Lower leg skin (tissue), 3 donors: ENCODE measurements around the gene GSK3B.

Experiments
- POLR2A ChIP-seq, 2 donors: fragments of 450-650 bp; IDR thresholded peaks; one replicate each; pipeline ENCODE4 v1.6.1; 2016 to 2017; ENCODE audit warnings: antibody characterized with exemption in 2 of 2, mild to moderate bottlenecking in 1 of 2, moderate library complexity in 1 of 2
- TF ChIP-seq, protein P1 (sequence below), 3 donors: fragments of 450-650 bp; IDR thresholded peaks; one replicate each; pipeline ENCODE4 v1.5.1; 2016; ENCODE audit warnings: antibody characterized with exemption in 3 of 3, mild to moderate bottlenecking in 3 of 3, moderate library complexity in 2 of 3

GRCh38 chr3:120057626-120058025 is 36.6 kb downstream of the GSK3B start:
- TF ChIP-seq, protein P1, sequence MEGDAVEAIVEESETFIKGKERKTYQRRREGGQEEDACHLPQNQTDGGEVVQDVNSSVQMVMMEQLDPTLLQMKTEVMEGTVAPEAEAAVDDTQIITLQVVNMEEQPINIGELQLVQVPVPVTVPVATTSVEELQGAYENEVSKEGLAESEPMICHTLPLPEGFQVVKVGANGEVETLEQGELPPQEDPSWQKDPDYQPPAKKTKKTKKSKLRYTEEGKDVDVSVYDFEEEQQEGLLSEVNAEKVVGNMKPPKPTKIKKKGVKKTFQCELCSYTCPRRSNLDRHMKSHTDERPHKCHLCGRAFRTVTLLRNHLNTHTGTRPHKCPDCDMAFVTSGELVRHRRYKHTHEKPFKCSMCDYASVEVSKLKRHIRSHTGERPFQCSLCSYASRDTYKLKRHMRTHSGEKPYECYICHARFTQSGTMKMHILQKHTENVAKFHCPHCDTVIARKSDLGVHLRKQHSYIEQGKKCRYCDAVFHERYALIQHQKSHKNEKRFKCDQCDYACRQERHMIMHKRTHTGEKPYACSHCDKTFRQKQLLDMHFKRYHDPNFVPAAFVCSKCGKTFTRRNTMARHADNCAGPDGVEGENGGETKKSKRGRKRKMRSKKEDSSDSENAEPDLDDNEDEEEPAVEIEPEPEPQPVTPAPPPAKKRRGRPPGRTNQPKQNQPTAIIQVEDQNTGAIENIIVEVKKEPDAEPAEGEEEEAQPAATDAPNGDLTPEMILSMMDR (IDR thresholded peaks at IDR 0.05), result no peak
- no peak for TF ChIP-seq POLR2A (IDR thresholded peaks at IDR 0.05)
